GM12878 (cell line): Measurements from ENCODE around the gene NTM.

ENCODE experiments used
- ATF7 ChIP-seq: fragments of 450-650 bp; IDR thresholded peaks from 2 replicates; pipeline ENCODE4 v1.6.1; 2016; ENCODE audit warnings: low read depth, mild to moderate bottlenecking
- CEBPB ChIP-seq, 2 experiments: fragments of 150-350 bp in 1 of 2; IDR thresholded peaks; 2 replicates each; pipeline ENCODE4 v1.6.1; 2012 to 2014; ENCODE audit warnings: low read depth in 2 of 2, low read length in 2 of 2, borderline replicate concordance in 1 of 2, inconsistent platforms in 1 of 2
- HDAC2 ChIP-seq: fragments of 200-600 bp; sonication (generic); IDR thresholded peaks from 2 replicates; pipeline ENCODE4 v1.6.1; 2017
- JUNB ChIP-seq: IDR thresholded peaks from 2 replicates; pipeline ENCODE4 v1.6.1; 2016; ENCODE audit warnings: antibody characterized with exemption, mild to moderate bottlenecking
- JUND ChIP-seq: IDR thresholded peaks from 2 replicates; pipeline ENCODE4 v1.6.1; 2012; ENCODE audit warnings: low read depth, mild to moderate bottlenecking, low read length, improper control_type of control experiment, moderate library complexity
- NFYB ChIP-seq: IDR thresholded peaks from 2 replicates; pipeline ENCODE4 v1.6.1; 2011; ENCODE audit warnings: low read depth, mild to moderate bottlenecking, low read length, improper control_type of control experiment, moderate library complexity; ENCODE audit not compliant: insufficient read depth
- RBBP5 ChIP-seq: fragments of 200-600 bp; sonication (generic); conservative IDR thresholded peaks from 2 replicates; pipeline ENCODE4 v1.6.1; 2016
- SIN3A ChIP-seq: IDR thresholded peaks from 2 replicates; pipeline ENCODE4 v1.6.1; 2012; ENCODE audit warnings: low read depth, low read length, improper control_type of control experiment
- SRF ChIP-seq, 2 experiments: IDR thresholded peaks; 2 replicates each; pipeline ENCODE4 v1.6.1; 2011; ENCODE audit warnings: low read depth in 2 of 2, low read length in 2 of 2, mild to moderate bottlenecking in 1 of 2, moderate library complexity in 1 of 2
- ZNF274 ChIP-seq: IDR thresholded peaks from one replicate; pipeline ENCODE4 v1.8.0; 2011; ENCODE audit not compliant: insufficient read length, insufficient read depth
- ZNF384 ChIP-seq: IDR thresholded peaks from 2 replicates; pipeline ENCODE4 v1.6.1; 2012; ENCODE audit warnings: low read depth, mild to moderate bottlenecking, low read length, improper control_type of control experiment, borderline replicate concordance
- TF ChIP-seq, protein P1 (sequence below): IDR thresholded peaks from 2 replicates; pipeline ENCODE4 v1.6.1; 2011; ENCODE audit warnings: low read depth, mild to moderate bottlenecking, low read length, moderate library complexity, borderline replicate concordance; ENCODE audit errors: extremely low read depth
- TF ChIP-seq, protein P2 (sequence below), 3 experiments: IDR thresholded peaks in 2 of 3; conservative IDR thresholded peaks in 1 of 3; 2 replicates each; pipeline ENCODE4 v1.5.1; 2011; ENCODE audit warnings: low read depth in 3 of 3, low read length in 3 of 3, mild to moderate bottlenecking in 3 of 3, control low read depth in 2 of 3, moderate library complexity in 2 of 3, inconsistent platforms in 1 of 3, mixed read lengths in 1 of 3; ENCODE audit not compliant: control insufficient read depth in 2 of 3, insufficient read depth in 1 of 3; ENCODE audit errors: extremely low read depth in 1 of 3
- TF ChIP-seq, protein P3 (sequence below): fragments of 450-650 bp; IDR thresholded peaks from 2 replicates; pipeline ENCODE4 v1.6.1; 2017; ENCODE audit warnings: borderline replicate concordance

DNA sequence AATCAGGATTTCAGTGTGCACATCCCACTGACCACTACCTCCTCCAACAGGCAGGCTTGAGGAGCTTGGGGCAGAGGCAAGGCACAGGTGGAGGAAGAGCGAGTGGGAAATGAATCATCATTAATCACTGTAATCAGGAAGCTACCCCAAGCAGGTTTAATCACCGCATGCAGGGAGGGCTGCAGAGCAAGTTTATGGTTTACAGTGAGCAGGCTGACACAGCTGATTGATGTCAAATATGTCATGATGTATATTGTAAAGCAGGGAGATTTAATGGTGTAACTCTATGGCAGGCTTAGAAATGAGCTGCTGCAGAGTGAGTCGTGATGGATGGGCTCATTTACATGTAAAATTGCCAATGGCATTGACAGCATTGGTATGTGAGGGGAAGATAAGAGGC is 441.0 kb downstream of the NTM start:
- TF ChIP-seq JUNB: no peak
- TF ChIP-seq, protein P1, sequence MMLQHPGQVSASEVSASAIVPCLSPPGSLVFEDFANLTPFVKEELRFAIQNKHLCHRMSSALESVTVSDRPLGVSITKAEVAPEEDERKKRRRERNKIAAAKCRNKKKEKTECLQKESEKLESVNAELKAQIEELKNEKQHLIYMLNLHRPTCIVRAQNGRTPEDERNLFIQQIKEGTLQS: no peak
- TF ChIP-seq, protein P2, sequence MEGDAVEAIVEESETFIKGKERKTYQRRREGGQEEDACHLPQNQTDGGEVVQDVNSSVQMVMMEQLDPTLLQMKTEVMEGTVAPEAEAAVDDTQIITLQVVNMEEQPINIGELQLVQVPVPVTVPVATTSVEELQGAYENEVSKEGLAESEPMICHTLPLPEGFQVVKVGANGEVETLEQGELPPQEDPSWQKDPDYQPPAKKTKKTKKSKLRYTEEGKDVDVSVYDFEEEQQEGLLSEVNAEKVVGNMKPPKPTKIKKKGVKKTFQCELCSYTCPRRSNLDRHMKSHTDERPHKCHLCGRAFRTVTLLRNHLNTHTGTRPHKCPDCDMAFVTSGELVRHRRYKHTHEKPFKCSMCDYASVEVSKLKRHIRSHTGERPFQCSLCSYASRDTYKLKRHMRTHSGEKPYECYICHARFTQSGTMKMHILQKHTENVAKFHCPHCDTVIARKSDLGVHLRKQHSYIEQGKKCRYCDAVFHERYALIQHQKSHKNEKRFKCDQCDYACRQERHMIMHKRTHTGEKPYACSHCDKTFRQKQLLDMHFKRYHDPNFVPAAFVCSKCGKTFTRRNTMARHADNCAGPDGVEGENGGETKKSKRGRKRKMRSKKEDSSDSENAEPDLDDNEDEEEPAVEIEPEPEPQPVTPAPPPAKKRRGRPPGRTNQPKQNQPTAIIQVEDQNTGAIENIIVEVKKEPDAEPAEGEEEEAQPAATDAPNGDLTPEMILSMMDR (IDR thresholded peaks at IDR 0.05 in 2 of 3, conservative IDR thresholded peaks at IDR 0.05 in 1 of 3; ENCODE audit: control insufficient read depth in 2 of 3, extremely low read depth in 1 of 3, insufficient read depth in 1 of 3, low read depth in 3 of 3, low read length in 3 of 3): no peak
- no peak for TF ChIP-seq JUND
- no peak for TF ChIP-seq ZNF274
- TF ChIP-seq ATF7: no peak
- TF ChIP-seq SRF (IDR thresholded peaks at IDR 0.05; ENCODE audit: low read depth in 2 of 2, low read length in 2 of 2): no peak
- no peak for TF ChIP-seq HDAC2
- no peak for TF ChIP-seq RBBP5
- TF ChIP-seq, protein P3, sequence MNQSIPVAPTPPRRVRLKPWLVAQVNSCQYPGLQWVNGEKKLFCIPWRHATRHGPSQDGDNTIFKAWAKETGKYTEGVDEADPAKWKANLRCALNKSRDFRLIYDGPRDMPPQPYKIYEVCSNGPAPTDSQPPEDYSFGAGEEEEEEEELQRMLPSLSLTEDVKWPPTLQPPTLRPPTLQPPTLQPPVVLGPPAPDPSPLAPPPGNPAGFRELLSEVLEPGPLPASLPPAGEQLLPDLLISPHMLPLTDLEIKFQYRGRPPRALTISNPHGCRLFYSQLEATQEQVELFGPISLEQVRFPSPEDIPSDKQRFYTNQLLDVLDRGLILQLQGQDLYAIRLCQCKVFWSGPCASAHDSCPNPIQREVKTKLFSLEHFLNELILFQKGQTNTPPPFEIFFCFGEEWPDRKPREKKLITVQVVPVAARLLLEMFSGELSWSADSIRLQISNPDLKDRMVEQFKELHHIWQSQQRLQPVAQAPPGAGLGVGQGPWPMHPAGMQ: no peak
- no peak for TF ChIP-seq NFYB
- TF ChIP-seq ZNF384: no peak
- no peak for TF ChIP-seq SIN3A
- TF ChIP-seq CEBPB (IDR thresholded peaks at IDR 0.05; ENCODE audit: borderline replicate concordance in 1 of 2, low read depth in 2 of 2, low read length in 2 of 2): no peak
